PC-3 (cell line): Measurements from ENCODE around the gene KCNH8. TPM values are rescaled to one million over a fixed set of nuclear protein-coding genes. Genes with fewer than 3 reads are reported as not detected.

Experiments
- ATAC-seq: fragments of 200-7000 bp; cut with Tn5 transposase; 2 replicates; pipeline ENCODE4 v1.9.1; 2020; ENCODE audit warnings: mild to moderate bottlenecking, moderate library complexity
- BruUV-seq: library from RNA; stranded (reverse); fragments of 400-500 nt; replicated peaks from 2 replicates; lab custom pipeline; 2021; lab: Mats Ljungman, UMichigan
- CTCF ChIA-PET: fragments of 300-600 bp; sonication (Branson Sonifier 250); formaldehyde crosslinking; loops from one replicate; lab custom pipeline; 2022; ENCODE audit warnings: antibody characterized with exemption; lab: Charles Lee
- POLR2A ChIA-PET: fragments of 300-600 bp; sonication (Branson Sonifier 250); formaldehyde crosslinking; loops from one replicate; lab custom pipeline; 2022; ENCODE audit warnings: antibody characterized with exemption; ENCODE audit not compliant: unreplicated experiment; lab: Charles Lee
- DNase-seq: peaks from one replicate; pipeline ENCODE4 v3.0.0-alpha.2; 2015
- H2AFZ ChIP-seq: fragments of 300-600 bp; sonication (generic); 2 replicates; pipeline ENCODE4 v1.6.0; 2016; ENCODE audit warnings: antibody characterized with exemption, low read length
- H3F3A ChIP-seq: fragments of 300-600 bp; sonication (generic); one replicate; pipeline ENCODE4 v1.6.0; 2017; ENCODE audit warnings: antibody characterized with exemption, low read length, control low read depth, mild to moderate bottlenecking; ENCODE audit not compliant: unreplicated experiment
- H3K27ac ChIP-seq: fragments of 300-600 bp; sonication (generic); 2 replicates; pipeline ENCODE4 v1.5.1; 2016; ENCODE audit warnings: mild to moderate bottlenecking, low read length
- H3K27me3 ChIP-seq: fragments of 300-600 bp; sonication (generic); 2 replicates; pipeline ENCODE4 v1.6.1; 2016; ENCODE audit warnings: low read length, mixed read lengths
- H3K36me3 ChIP-seq: fragments of 300-600 bp; sonication (generic); 2 replicates; pipeline ENCODE4 v1.6.1; 2016; ENCODE audit warnings: low read depth, mixed run types, low read length, mixed read lengths
- H3K4me1 ChIP-seq: fragments of 300-600 bp; sonication (generic); 2 replicates; pipeline ENCODE4 v1.5.1; 2016; ENCODE audit warnings: low read length; ENCODE audit not compliant: insufficient read depth
- H3K4me2 ChIP-seq: fragments of 300-600 bp; sonication (generic); 2 replicates; pipeline ENCODE4 v1.6.0; 2016; ENCODE audit warnings: low read length
- H3K4me3 ChIP-seq: fragments of 300-600 bp; sonication (generic); 2 replicates; pipeline ENCODE4 v1.5.1; 2016; ENCODE audit warnings: mild to moderate bottlenecking, low read length, mixed read lengths
- H3K79me2 ChIP-seq: fragments of 300-600 bp; sonication (generic); 2 replicates; pipeline ENCODE4 v1.6.1; 2017; ENCODE audit warnings: low read length, mixed read lengths
- H3K9ac ChIP-seq: fragments of 300-600 bp; sonication (generic); 2 replicates; pipeline ENCODE4 v1.6.0; 2016; ENCODE audit warnings: mild to moderate bottlenecking, low read length
- H3K9me2 ChIP-seq: fragments of 300-600 bp; sonication (generic); replicated peaks from 2 replicates; pipeline ENCODE4 v1.6.1; 2016; ENCODE audit warnings: mixed run types, low read length, mixed read lengths
- H3K9me3 ChIP-seq: fragments of 300-600 bp; sonication (generic); 2 replicates; pipeline ENCODE4 v1.6.1; 2016; ENCODE audit warnings: low read length, mixed read lengths
- H4K20me1 ChIP-seq: fragments of 300-600 bp; sonication (generic); 2 replicates; pipeline ENCODE4 v1.6.1; 2016; ENCODE audit warnings: low read length, mixed read lengths
- CTCF ChIP-seq: fragments of 300-600 bp; sonication (generic); conservative IDR thresholded peaks from 2 replicates; pipeline ENCODE4 v1.5.1; 2017; ENCODE audit warnings: antibody characterized with exemption, low read depth, mild to moderate bottlenecking, low read length
- EZH2 ChIP-seq: fragments of 300-600 bp; sonication (generic); IDR thresholded peaks from one replicate; pipeline ENCODE4 v1.6.1; 2017; ENCODE audit warnings: antibody characterized with exemption, mild to moderate bottlenecking, low read length; ENCODE audit not compliant: unreplicated experiment
- EZH2phosphoT487 ChIP-seq: fragments of 300-600 bp; sonication (generic); IDR thresholded peaks from 2 replicates; pipeline ENCODE4 v1.6.1; 2018; ENCODE audit warnings: mild to moderate bottlenecking, antibody characterized with exemption, low read length, borderline replicate concordance
- intact Hi-C: fragments of 100-400 bp; cut with micrococcal nuclease; formaldehyde crosslinking; loops from 2 replicates; pipeline ENCODE4 v1.9.0; 2023
- total RNA-seq: library from RNA; depleted of rRNA; stranded (reverse); fragments of >200 nt; gene quantifications from 2 replicates; pipeline ENCODE4 v1.2.3, GENCODE V29; 2014

KCNH8 gene
- total RNA-seq, 1 experiment from 2014 or later, result not detected

- peaks cover 23% of the 10 kb centered on the region for H3K27me3 ChIP-seq
- no TSS peak for BruUV-seq
- ChIA-PET POLR2A (no interaction called here), CTCF (no interaction called here)
- no peak for DNase-seq
- H3K4me1 ChIP-seq, result no peaks in the 10 kb centered on the region
- H3K9ac ChIP-seq, result no peak overlapping the region
- no peaks in the 10 kb centered on the region for H3F3A ChIP-seq
- no peak overlapping the region for H3K4me3 ChIP-seq
- H4K20me1 ChIP-seq, result no peaks in the 10 kb centered on the region
- H3K79me2 ChIP-seq, result no peaks in the 10 kb centered on the region
- H3K4me2 ChIP-seq, result no peak overlapping the region
- intact Hi-C loops, result no loop called here
- H3K9me3 ChIP-seq, result no peaks in the 10 kb centered on the region
- H2AFZ ChIP-seq, result no peak overlapping the region
- TF ChIP-seq EZH2, result no peak
- no peak for TF ChIP-seq CTCF
- no peak for TF ChIP-seq EZH2phosphoT487
- H3K36me3 ChIP-seq, result no peaks in the 10 kb centered on the region
- ATAC-seq, result no peak
- H3K27ac ChIP-seq, result no peak overlapping the region
- H3K9me2 ChIP-seq, result no peaks in the 10 kb centered on the region
These were observed 42.3 kb downstream of the KCNH8 start for GRCh38 chr3:19190602-19191001.

- no peak for ATAC-seq
- H3K4me3 ChIP-seq, result no peak overlapping the region
- H3K36me3 ChIP-seq, result no peaks in the 10 kb centered on the region
- no peak overlapping the region for H3K4me2 ChIP-seq
- intact Hi-C loops, result no loop called here
- ChIA-PET POLR2A (no interaction called here), CTCF (no interaction called here)
- peaks cover 19% of the 10 kb centered on the region for H3K27me3 ChIP-seq
- no TSS peak for BruUV-seq
- H2AFZ ChIP-seq, result no peak overlapping the region
- H3K9ac ChIP-seq, result no peak overlapping the region
- H3F3A ChIP-seq, result no peaks in the 10 kb centered on the region
- no peaks in the 10 kb centered on the region for H3K4me1 ChIP-seq
- no peaks in the 10 kb centered on the region for H3K79me2 ChIP-seq
- H3K27ac ChIP-seq, result no peak overlapping the region
- H4K20me1 ChIP-seq, result no peaks in the 10 kb centered on the region
- H3K9me2 ChIP-seq, result no peaks in the 10 kb centered on the region
- no peak for DNase-seq
- no peaks in the 10 kb centered on the region for H3K9me3 ChIP-seq
- TF ChIP-seq EZH2 (no peak), CTCF (no peak), EZH2phosphoT487 (no peak)
These were observed 50.8 kb downstream of the KCNH8 start for GRCh38 chr3:19199131-19199530.

- ChIA-PET POLR2A (no interaction called here), CTCF (no interaction called here)
- Histone ChIP-seq H3K79me2 (no peaks in the 10 kb centered on the region), H3K9me2 (no peaks in the 10 kb centered on the region), H3K27me3 (peaks cover 19% of the 10 kb centered on the region), H3K4me3 (no peak overlapping the region), H4K20me1 (no peaks in the 10 kb centered on the region), H3K4me2 (no peak overlapping the region), H3F3A (no peaks in the 10 kb centered on the region), H3K27ac (no peak overlapping the region), H3K4me1 (no peaks in the 10 kb centered on the region), H2AFZ (no peak overlapping the region), H3K9me3 (no peaks in the 10 kb centered on the region), H3K36me3 (no peaks in the 10 kb centered on the region), H3K9ac (no peak overlapping the region)
- intact Hi-C loops, result no loop called here
- TF ChIP-seq EZH2 (no peak), CTCF (no peak), EZH2phosphoT487 (no peak)
- DNase-seq (no peak), ATAC-seq (no peak)
- BruUV-seq, result no TSS peak
These were observed 54.0 kb downstream of the KCNH8 start for GRCh38 chr3:19202303-19202702.
